PFSK-1 (cell line): ENCODE measurements around the gene FEM1C.

Source experiments
- FOXP2 ChIP-seq: optimal IDR thresholded peaks from 2 replicates; pipeline ENCODE3; 2011; ENCODE audit warnings: borderline replicate concordance, control low read depth, inconsistent platforms; ENCODE audit not compliant: insufficient read depth; ENCODE audit errors: extremely low read length, extremely low read depth
- POLR2AphosphoS5 ChIP-seq: IDR thresholded peaks from 2 replicates; pipeline ENCODE4 v1.6.1; 2012; ENCODE audit warnings: low read depth, mild to moderate bottlenecking, control low read depth, low read length, moderate library complexity
- SIN3A ChIP-seq: IDR thresholded peaks from 2 replicates; pipeline ENCODE4 v1.6.1; 2012; ENCODE audit warnings: mild to moderate bottlenecking, low read length, moderate library complexity, borderline replicate concordance; ENCODE audit not compliant: insufficient read depth
- TAF1 ChIP-seq: IDR thresholded peaks from 2 replicates; pipeline ENCODE4 v1.6.1; 2012; ENCODE audit warnings: low read length, control low read depth, borderline replicate concordance; ENCODE audit not compliant: insufficient read depth
- TF ChIP-seq, protein P1 (sequence below), 2 experiments: IDR thresholded peaks; 2 replicates each; pipeline versions ENCODE4 v1.6.1 to v1.8.0; 2011 to 2012; ENCODE audit warnings: low read depth in 2 of 2, low read length in 2 of 2, control low read depth in 1 of 2, inconsistent platforms in 1 of 2, mild to moderate bottlenecking in 1 of 2, moderate library complexity in 1 of 2; ENCODE audit not compliant: insufficient read depth in 1 of 2

DNA sequence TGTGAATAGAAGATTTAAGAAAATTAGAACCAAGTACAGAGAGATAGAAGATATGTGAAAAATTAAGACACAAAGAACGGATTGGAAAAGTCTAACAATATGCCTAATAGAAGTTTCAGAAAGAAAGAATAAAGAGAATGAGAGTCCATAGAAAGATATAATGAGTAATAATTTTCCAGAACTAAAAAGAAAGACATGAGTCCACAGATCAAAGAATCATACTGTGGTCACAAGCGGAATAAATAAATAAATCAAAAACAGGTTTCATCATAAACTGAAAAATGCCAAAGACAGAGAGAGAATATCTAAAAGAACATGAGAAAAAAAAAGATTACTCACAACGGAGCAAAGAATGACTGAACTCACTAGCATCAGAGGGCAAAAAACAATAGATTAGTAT lies 32.9 kb downstream of the FEM1C start:
- TF ChIP-seq POLR2AphosphoS5 (no peak), TAF1 (no peak), FOXP2 (no peak), SIN3A (no peak)
- TF ChIP-seq, protein P1, sequence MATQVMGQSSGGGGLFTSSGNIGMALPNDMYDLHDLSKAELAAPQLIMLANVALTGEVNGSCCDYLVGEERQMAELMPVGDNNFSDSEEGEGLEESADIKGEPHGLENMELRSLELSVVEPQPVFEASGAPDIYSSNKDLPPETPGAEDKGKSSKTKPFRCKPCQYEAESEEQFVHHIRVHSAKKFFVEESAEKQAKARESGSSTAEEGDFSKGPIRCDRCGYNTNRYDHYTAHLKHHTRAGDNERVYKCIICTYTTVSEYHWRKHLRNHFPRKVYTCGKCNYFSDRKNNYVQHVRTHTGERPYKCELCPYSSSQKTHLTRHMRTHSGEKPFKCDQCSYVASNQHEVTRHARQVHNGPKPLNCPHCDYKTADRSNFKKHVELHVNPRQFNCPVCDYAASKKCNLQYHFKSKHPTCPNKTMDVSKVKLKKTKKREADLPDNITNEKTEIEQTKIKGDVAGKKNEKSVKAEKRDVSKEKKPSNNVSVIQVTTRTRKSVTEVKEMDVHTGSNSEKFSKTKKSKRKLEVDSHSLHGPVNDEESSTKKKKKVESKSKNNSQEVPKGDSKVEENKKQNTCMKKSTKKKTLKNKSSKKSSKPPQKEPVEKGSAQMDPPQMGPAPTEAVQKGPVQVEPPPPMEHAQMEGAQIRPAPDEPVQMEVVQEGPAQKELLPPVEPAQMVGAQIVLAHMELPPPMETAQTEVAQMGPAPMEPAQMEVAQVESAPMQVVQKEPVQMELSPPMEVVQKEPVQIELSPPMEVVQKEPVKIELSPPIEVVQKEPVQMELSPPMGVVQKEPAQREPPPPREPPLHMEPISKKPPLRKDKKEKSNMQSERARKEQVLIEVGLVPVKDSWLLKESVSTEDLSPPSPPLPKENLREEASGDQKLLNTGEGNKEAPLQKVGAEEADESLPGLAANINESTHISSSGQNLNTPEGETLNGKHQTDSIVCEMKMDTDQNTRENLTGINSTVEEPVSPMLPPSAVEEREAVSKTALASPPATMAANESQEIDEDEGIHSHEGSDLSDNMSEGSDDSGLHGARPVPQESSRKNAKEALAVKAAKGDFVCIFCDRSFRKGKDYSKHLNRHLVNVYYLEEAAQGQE (IDR thresholded peaks at IDR 0.05; ENCODE audit: insufficient read depth in 1 of 2, low read depth in 2 of 2, low read length in 2 of 2), result no peak
